HG03039 (cell line): ENCODE measurements around the gene CFD.
"Not testable (repeated sequence)": the region's sequence is repeated elsewhere in the genome, so short reads cannot be mapped to it uniquely, and the experiment has no call there.

ENCODE experiments used
- ATAC-seq: cut with Tn5 transposase; IDR thresholded peaks from one replicate; pipeline ENCODE4 v1.9.1; 2021; ENCODE audit warnings: mild to moderate bottlenecking, moderate library complexity; ENCODE audit not compliant: unreplicated experiment

The CFD gene

DNA sequence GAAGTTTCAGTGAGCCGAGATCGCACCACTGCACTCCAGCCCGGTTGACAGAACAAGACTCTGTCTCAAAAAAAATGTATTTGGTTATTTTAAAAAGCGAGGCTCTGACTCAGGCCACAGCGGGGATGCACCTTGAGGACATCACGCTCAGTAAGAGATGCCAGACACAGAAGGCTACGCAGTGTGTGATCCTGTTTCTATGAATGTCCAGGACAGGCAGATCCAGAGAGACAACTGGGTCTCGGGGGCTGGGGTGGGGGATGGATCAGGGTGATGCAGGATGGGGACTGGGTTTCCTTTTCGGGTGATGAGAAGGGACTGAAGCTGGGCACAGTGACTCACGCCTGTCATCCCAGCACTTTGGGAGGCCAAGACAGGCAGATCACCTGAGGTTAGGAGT lies 28.1 kb downstream of the CFD start:
- ATAC-seq: no peak

DNA sequence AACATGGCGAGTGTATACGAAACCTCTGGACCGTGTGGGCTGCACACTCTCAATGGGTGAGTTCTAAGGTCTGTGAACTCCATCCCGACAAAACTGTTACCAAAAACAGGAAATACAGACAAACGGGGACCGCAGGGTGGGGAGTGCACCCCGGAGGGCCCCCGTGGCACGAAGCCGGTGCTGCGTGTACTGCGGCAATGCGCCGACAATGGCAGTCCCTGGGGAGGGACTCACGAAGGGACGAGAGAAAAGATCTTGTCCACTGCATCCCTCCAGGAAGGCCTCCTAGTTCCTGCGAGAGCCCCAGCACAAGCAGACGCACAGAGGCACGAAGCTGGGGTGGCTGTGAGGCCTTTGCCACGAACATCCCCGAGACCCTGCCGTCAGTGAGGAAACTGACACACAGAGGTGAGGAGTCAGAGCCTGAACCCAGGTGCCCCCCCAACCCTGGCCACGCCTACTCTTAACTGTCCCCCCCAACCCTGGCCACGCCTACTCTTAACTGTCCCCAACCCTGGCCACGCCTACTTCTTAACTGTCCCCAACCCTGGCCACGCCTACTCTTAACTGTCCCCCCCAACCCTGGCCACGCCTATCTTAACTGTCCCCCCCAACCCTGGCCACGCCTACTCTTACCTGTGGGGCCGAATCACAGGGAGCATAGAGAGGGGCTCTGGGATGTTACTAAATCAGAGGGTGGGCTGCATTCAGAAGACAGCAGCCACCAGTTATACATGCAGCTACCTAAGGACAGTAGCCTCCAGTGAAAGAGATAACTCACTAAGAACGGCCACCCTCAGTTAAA lies 29.3 kb downstream of the CFD start:
- no peak for ATAC-seq

DNA sequence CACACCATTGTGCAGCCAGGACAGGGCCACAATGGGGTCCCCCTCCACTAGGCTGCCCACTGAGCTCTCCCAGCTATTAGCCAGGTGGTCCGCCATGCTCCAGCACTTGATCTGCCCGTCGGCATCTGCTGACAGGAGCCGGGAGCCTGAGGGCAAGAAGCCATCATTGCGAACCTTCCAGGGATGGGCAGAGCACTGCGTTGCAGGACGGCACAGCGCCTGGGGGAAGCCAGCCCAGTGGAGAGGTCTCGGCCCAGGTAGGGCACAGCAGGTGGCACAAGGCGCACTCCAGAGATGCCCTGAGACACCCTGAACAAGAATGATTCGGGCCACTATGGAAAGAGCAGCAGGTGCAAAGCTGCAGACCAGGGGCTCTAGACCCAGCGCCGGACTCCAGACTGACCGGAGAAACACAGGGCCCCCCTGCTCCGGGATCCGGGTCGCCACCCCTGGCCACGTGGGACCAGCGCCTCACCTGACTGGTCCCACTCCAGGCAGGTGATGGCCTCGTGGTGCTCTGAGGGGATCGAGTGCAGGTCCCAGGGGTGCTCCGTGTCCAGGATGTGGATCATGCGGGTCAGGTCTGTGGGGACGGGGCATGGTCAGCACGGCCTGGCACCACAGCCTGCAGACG lies 30.3 kb downstream of the CFD start:
- no peak for ATAC-seq

DNA sequence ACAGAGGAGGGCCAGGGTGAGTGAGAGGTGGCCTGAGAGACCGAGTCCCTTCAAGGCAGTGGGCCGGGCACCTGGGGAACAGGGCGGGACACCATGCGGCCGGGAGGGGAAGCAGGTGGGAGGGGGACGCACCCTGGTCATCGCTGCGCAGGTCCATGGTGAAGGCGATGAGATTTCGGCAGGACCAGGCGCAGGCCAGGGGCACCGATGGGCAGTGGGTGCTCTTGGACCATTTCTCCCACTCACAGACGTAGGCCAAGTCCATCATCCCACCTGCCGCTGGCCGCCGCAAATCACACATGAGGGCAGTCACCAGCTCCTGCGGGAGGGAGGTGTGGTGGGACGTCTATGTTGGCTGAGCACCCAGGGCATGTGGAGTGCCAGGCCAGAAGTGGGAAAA lies 31.4 kb downstream of the CFD start:
- no peak for ATAC-seq

DNA sequence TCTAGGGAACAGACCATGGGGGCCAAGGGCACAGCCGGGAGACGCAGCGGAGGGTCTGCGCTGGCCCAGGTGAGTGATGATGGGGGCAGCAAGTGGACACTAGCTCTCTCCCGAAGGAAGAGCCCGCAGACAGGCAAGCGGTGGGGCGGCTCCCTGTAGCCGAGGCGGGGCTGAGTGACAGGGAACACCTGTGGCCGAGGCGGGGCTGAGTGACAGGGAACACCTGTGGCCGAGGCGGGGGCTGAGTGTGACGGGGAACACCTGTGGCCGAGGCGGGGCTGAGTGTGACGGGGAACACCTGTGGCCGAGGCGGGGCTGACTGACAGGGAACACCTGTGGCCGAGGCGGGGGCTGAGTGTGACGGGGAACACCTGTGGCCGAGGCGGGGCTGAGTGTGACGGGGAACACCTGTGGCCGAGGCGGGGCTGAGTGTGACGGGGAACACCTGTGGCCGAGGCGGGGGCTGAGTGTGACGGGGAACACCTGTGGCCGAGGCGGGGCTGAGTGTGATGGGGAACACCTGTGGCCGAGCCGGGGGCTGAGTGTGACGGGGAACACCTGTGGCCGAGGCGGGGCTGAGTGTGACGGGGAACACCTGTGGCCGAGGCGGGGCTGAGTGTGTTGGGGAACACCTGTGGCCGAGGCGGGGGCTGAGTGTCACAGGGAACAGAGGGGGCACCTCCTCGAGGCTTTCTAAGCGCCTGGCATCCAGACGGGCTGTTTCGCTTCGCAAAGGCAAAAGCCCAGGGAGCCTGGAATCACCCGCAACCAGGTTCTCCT lies 32.1 kb downstream of the CFD start:
- ATAC-seq: not testable (repeated sequence)

DNA sequence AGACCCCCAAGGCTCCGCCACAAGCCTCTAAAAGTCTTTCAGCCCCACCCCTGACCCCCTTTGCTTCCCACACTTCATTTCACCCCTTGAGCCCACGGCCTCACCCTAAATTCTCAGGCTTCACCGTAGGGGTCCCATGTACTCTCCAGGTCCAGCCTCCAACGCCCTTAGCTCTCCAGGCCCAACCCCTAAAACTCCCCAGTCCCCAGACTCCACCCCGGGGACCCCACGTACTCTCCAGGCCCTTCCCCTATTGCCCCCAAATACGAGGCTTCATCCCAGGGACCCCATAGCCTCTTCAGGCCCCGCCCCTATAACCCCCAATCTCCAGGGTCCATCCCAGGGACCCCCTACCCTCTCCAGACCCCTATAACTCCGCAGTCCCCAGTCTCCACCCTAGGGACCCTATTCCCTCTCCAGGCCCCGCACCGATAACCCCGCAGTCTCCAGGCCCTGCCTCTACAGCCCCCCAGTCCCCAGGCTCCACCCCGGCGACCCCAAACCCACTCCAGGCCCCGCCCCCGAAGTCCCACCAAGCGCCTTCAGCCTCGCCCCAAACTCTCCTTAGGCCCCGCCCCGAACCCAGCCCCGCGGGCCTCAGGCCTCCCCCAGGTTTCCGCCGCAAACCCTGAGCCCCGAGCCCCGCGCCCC lies 32.9 kb downstream of the CFD start:
- no peak for ATAC-seq

DNA sequence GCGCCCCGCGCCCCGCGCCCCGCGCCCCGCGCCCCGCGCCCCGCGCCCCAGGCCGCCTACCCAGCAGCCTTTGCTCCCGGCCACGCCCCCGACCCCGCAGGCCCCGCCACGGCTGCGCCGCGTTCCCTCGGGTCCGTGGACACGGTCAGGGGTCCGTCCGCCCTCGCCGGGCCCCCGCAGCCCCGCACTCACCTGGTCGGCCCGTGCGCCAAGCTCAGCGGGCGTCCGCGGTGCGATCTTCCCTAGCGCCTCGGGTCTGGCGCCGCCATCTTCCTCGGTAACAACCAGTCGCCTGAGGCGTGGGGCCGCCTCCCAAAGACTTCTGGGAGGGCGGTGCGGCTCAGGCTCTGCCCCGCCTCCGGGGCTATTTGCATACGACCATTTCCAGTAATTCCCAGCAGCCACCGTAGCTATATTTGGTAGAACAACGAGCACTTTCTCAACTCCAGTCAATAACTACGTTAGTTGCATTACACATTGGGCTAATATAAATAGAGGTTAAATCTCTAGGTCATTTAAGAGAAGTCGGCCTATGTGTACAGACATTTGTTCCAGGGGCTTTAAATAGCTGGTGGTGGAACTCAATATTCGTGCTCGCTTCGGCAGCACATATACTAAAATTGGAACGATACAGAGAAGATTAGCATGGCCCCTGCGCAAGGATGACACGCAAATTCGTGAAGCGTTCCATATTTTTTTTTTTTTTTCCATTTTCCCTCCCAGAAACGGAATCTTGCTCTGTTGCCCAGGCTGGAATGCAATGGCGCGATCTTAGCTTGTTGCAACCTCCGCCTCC lies 33.6 kb downstream of the CFD start, which contains the start of the genes MED16 and RNU6-9:
MED16 (minus strand) TSS at position 294 of the 796 bp plus-strand sequence. CDS start 2,056 bp downstream, outside the sequence.
RNU6-9 (plus strand) TSS at position 591 of the 796 bp plus-strand sequence.
- peak; percentile 77 for ATAC-seq

DNA sequence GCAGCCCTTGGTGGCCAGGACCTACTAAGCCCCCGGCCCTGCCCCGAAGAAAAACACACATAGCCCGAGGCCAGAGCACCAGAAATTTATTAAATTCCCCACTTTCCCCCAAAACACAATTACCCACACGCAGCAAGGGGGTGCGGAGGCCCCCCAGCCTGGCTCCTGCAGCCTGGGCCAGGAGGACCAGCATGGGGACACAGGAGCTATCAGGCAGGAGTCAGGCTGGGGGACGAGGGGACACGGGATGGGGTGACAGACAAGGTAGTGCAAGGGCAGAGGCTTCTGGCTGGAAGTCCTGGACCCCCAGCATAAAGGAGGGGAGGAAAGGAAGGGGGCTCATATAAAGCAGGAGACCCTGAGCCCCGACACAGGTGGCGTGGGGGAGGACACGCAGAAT lies 37.0 kb downstream of the CFD start:
- no peak for ATAC-seq

DNA sequence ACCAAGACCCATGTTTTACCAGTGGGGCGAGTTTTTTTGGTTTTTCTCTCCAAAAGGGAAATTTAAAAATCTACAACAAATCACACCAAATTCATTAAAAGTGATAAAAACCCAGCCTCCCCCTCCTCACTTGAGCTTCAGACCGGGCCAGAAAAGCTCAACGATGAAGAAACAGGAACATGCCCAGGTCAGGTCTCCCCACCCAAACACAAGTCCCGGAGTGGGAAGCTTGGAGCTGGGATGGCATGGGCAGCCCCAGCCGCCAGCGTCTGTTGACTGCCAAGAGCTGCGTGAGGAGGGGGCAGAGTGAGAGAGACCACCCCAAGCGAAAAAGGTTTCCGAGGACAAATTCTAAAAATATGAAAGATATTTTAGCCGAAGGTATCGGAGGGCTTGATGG lies 37.5 kb downstream of the CFD start:
- ATAC-seq: no peak

DNA sequence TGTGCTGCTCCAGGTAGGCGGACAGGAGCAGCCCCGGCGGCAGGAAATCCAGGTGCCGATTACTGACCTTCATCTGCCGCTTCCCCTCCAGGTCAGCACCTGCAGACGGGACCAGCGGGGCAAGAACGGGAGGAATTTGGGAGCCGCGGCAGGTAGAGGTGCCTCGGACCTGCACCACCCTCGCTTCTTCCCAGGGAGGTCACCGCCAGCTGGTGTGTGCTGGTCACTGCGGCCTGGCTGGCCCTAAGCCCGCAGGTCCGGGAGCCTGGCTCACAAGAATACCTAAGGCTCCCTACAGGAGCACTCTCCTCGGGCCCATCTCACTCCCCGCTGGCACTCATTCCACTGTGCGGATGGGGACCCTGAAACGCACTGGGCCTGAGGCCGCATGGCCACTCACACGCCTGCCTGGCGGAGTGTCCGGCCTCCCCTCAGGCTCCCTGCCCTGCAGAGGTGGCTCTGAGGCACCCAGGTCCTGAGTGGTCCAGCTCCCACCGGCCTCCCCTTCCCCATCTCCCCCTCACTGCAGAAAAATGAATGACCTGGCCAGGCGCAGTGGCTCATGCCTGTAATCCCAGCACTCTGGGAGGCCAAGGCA lies 38.1 kb downstream of the CFD start:
- ATAC-seq: no peak

DNA sequence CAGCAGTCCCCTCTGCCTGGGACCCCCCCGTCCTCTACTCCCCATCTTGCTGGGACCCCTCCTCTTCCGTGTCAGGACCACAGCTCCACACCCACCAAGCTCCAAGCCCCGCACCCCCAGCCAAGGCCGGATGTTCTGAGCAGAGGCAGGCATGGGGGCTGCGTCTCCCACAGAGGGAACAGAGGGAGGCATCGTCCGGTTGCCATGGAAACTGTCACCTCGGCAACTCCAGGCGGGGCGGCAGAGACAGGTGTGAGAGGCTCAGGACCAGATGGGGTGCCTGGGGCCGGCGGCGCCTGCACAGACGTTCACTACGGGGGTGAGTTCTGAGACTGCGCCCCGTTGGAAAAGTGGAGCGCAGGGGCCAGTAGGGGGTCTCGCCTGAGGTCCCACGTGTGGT lies 39.2 kb downstream of the CFD start:
- no peak for ATAC-seq

DNA sequence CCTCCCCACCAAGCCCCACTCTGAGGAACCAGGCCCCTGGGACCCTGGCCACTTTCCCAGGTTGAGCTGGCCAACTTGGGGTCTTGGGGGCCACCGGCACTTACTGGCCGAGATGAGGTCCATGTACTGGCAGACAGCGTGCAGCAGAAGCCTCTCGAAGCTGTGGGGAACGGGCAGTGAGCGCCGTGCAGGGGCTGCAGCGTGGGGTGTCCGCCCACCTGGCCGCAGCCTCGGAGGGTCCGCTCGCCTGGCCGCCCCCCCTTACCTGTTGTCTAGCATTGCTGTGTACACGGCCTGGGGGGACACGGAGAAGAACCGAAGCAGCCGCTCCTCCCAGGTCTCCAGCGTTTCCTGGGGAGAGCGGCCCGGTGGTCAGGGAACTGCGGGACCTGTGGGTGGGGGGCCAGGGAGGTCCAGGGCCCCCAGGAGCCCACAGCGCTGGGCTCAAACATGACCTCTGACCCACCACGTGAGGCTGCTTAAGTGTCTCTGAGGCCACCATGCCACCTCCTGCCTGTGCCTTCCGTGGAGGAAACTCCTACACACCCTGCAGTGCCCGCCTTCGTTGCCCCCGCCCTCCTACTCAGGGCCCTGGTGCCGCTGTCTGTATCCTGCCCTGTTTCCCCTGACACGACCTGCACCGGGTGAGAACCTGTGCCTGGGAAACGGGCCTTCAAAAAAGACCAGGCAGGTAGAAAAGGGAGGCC lies 40.0 kb downstream of the CFD start:
- ATAC-seq: no peak

DNA sequence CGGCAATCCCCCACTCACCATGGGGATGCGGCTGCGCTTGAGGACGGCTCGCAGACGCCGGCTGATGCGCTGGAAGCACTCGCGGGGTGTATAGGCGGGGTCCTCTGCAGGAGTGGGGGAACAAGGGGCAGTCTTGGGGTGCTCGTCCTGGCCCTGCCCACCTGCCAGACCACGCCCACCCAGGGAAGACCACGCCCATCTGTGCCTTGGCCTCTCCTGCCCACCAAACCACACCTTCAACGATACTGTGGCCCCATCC lies 40.5 kb downstream of the CFD start:
- ATAC-seq: no peak

DNA sequence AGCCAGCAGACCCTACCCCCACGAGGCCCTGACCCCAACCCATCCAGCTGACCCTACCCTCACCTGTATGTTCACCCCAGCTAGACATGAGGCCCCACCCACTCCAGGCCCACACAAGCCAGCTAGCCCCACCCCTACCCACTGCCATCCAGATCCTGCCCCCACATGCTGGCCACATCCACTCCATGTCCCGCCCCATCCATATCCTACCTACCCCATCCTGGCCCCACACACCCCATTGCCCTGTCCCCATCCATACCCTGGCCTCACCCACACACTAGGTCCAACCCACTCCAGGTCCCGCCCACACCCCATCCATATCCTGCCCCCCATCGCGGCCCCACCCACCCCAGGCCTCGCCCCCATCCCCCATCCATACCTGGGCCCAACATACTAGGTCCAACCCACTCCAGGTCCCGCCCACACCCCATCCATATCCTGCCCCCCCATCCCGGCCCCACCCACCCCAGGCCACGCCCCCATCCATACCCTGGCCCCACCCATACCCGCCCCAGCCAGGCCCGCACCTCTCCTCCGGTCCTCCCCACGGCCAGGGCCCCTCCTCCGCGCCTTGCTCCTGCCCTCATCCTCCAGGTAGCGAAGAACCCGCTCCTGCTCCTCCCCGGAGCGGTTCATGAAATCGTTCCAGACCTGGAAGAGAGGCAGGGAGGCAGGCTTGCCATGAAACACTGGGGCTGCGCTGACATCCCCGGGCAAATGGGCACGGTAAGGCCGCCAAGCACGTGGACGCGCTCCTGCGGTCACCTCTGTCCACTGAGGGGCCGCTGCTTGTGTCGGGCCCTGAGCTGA lies 41.0 kb downstream of the CFD start:
- ATAC-seq: no peak

DNA sequence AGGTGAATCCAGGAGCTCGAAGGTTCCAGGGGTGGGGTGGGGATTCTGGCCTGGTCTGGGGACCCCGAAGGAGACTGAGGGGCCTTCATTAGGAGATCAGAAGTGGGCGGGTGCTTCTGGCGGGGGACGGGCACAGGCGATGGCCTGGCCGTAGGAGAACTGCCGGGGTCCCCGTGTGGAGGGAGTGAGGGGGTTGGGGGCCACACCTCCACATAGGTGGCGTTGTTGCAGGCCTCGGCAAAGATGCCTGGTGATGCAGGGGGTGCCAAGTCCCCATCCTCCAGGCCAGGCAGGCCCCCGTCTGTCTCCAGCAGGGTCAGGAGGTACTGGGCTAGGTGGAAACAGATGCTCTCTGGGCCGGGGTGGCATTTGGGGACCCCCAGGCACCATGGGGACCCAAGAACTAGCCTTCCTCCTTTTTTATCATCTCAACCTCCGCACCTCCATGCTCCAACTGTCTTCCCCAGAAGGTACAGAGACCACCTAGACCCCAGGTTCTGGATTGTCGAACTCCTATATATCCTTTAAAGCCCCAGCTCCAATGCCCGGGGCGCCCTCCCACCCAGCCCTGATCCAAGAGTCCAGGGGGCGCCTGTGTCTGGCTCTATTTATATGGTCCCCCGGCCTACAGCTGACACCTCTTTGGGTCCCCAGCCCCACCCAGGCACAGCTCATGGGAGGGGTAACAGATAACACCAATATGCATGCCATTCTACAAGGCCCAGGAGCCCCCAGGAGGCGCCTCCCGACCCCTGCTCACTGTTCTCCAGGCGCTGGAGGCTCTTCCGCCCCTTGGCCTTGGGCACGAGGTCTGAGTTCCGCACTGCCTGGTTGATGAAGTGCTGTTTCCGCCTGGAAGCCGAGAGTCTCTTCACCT lies 42.0 kb downstream of the CFD start:
- no peak for ATAC-seq

DNA sequence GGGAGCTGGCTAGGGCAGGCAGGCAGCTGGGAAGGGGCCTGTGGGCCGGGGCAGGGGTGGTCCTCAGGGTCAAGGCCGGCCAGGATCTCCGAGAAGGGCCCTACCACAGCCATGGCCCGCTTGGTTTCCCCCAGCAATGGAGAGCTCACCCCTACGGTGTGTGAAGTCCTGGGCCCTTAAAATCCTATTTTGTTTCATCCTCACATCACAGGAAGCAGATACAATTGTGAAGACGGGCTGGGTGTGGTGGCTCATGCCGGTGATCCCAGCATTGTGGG lies 42.6 kb downstream of the CFD start:
- no peak for ATAC-seq

DNA sequence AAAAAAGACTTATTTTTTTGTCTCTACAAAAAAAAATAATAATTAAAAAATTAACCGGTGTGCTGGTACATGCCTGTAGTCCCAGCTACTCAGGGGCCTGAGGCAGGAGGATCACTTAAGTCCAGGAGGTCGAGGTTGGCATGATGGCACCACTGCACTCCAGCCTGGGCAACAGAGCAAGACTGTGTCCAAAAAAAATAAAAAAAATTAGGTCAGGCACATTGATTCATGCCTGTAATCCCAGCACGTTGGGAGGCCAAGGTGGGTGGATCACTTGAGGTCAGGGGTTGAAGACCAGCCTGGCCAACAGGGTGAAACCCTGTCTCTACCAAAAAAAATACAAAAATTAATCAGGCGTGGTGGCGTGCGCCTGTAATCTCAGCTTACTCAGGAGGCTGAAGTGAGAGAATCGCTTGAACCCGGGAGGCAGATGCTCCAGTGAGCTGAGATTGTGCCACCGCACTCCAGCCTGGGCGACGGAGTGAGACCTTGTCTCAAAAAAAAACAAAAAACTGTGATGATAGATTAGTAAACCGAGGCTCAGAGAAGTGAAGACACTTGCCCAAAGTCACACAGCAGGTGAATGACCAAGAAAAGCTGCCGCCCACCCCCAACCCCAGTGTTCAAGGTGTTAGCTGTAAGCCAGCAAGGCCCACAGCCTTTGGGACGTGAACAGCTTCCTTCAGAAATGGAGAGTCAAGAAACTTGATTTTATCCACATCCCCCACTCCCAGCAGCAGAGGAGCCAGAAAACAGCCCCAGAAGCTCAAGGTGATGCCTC lies 43.2 kb downstream of the CFD start:
- ATAC-seq: no peak
